Bronchial epithelial cell (primary cell): ENCODE results near the gene COQ4. TPM values are rescaled to one million over a fixed set of nuclear protein-coding genes. Genes with fewer than 3 reads are reported as not detected.
"Not testable (repeated sequence)": the region's sequence is repeated elsewhere in the genome, so short reads cannot be mapped to it uniquely, and the experiment has no call there.

Source experiments
- DNase-seq: peaks from one replicate; pipeline ENCODE4 v3.0.0-alpha.2; 2010; ENCODE audit warnings: low read depth
- FAIRE-seq: peaks from 2 replicates; lab custom pipeline; 2011; peaks lifted over from hg19 to GRCh38; lab: Jason Lieb, UNC
- H3K27me3 ChIP-seq: 2 replicates; pipeline ENCODE4 v1.5.1; 2011; ENCODE audit warnings: low read length; ENCODE audit not compliant: control insufficient read depth, insufficient read depth
- H3K36me3 ChIP-seq: 2 replicates; pipeline ENCODE4 v1.5.1; 2011; ENCODE audit warnings: low read length; ENCODE audit not compliant: control insufficient read depth, insufficient read depth
- H3K4me3 ChIP-seq: 2 replicates; pipeline ENCODE4 v1.5.1; 2011; ENCODE audit warnings: mild to moderate bottlenecking, low read depth, low read length, control low read depth
- total RNA-seq: library from RNA; depleted of rRNA; stranded (reverse); fragments of >200 nt; gene quantifications from 2 replicates; pipeline ENCODE4 v1.2.1, GENCODE V29; 2014
- TF ChIP-seq, protein P1 (sequence below): IDR thresholded peaks from 2 replicates; pipeline ENCODE4 v1.5.1; 2011; ENCODE audit warnings: mild to moderate bottlenecking, moderate library complexity, low read length, control low read depth, inconsistent platforms; ENCODE audit not compliant: insufficient read depth, severe bottlenecking

The COQ4 gene
- total RNA-seq, 1 donor from 2014 or later: 24.7 TPM

DNA sequence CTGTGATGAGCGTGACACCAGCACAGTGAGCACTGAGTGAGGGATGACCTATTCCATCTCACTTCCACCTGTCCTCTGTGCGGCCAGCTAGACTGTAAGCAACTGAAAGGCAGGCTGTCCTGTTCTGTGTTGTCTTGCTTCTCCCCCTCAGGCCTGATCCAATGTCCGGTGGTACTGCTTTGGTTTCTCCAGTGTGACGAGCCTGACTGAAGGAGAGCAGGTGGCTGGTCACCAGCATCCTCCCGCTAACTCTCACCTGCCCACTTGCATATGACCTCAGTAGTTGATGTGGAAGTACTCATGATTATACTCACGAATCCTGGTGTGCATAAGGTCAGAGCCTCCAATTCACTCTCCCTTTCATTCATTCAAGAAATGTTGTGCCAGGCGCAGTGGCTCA, 15.3 kb downstream of the COQ4 start:
- TF ChIP-seq, protein P1, sequence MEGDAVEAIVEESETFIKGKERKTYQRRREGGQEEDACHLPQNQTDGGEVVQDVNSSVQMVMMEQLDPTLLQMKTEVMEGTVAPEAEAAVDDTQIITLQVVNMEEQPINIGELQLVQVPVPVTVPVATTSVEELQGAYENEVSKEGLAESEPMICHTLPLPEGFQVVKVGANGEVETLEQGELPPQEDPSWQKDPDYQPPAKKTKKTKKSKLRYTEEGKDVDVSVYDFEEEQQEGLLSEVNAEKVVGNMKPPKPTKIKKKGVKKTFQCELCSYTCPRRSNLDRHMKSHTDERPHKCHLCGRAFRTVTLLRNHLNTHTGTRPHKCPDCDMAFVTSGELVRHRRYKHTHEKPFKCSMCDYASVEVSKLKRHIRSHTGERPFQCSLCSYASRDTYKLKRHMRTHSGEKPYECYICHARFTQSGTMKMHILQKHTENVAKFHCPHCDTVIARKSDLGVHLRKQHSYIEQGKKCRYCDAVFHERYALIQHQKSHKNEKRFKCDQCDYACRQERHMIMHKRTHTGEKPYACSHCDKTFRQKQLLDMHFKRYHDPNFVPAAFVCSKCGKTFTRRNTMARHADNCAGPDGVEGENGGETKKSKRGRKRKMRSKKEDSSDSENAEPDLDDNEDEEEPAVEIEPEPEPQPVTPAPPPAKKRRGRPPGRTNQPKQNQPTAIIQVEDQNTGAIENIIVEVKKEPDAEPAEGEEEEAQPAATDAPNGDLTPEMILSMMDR: no peak
- FAIRE-seq (no peak), DNase-seq (no peak)
- Histone ChIP-seq H3K4me3 (no peak overlapping the region), H3K36me3 (peaks cover 3% of the 10 kb centered on the region), H3K27me3 (no peaks in the 10 kb centered on the region)

DNA sequence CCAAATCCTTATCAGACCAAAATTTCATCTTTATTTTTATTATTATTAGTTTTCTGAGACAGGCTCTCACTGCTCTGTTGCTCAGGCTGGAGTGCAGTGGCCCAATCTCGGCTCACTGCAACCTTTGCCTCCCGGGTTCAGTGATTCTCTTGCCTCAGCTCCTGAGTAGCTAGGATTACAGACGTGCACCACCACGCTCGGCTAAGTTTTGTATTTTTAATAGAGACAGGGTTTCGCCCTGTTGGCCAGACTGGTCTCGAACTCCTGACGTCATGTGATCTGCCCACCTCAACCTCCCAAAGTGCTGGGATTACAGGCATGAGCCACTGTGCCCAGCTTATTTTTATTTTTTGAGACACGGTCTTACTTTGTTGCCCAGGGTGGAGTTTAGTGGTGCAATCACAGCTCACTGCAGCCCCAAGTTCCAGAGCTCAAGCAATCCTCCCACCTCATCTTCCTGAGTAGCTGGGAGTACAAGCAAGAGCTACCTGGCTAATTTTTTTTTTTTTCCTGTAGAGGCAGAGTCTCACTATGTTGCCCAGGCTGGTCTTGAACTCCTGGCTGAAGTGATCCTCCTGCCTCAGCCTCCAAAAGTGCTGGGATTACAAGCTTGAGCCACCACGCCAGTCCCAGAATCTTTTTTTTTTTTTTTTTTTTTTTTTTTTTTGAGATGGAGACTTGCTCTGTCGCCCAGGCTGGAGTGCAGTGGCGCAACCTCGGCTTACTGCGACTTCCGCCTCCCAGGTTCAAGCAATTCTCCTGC, 16.4 kb downstream of the COQ4 start:
- H3K27me3 ChIP-seq, H3K4me3 ChIP-seq, FAIRE-seq, DNase-seq: not testable (repeated sequence)
- H3K36me3 ChIP-seq: peaks cover 14% of the 10 kb centered on the region

DNA sequence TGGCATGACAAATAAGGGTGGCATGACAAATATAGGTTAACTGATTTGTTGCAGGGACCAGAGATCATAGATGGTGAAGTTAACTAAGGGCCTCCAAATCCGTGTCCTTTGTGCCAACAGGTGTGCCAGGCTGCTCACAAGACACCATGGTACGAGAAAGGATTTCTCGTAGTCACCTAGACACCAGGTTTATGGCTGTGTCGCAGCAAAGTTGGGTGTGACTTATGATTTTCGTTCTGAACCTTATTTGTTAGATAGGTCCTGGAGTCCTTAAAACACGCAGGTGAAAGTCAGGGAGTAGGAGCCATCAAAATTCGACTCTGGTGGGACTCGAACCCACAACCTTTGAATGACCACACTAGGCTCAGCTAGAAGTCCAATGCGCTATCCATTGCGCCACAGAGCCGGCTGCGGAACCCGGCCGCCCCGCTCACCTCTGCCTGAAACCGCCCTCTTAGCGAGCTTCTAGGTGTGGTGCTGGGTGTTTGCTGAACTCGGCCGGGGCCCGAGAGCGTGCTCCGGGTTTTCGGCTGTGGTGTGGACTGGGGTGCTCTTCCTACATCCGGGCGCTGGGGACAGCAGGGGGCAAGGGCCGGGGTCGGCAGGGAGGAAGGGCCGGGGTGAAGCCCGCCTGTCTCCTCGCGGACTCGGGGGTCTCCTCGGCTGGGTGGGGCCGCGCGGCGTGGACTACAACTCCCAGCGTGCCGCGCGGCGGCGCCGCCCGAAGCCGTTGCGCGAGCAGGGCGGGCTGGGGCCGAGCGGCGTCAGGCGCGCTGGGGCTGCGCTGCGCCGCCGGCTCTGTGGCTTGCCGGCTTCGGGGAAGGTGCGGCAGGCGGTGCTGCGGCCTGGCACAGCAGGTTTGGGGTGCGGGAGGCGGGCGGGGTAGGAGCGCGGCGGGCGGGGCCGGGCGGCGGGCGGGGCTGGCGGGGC, 17.4 kb downstream of the COQ4 start, which contains the start of gene SLC27A4:
SLC27A4 (plus strand) TSS at position 767 of the 930 bp plus-strand sequence. CDS start 2,606 bp downstream, outside the sequence.
- H3K27me3 ChIP-seq: no peaks in the 10 kb centered on the region
- DNase-seq (peak; percentile 89), FAIRE-seq (no peak)
- TF ChIP-seq, protein P1: no peak
- H3K36me3 ChIP-seq: peaks cover 23% of the 10 kb centered on the region
- H3K4me3 ChIP-seq: peak within 1 kb of the TSS; percentile 77

DNA sequence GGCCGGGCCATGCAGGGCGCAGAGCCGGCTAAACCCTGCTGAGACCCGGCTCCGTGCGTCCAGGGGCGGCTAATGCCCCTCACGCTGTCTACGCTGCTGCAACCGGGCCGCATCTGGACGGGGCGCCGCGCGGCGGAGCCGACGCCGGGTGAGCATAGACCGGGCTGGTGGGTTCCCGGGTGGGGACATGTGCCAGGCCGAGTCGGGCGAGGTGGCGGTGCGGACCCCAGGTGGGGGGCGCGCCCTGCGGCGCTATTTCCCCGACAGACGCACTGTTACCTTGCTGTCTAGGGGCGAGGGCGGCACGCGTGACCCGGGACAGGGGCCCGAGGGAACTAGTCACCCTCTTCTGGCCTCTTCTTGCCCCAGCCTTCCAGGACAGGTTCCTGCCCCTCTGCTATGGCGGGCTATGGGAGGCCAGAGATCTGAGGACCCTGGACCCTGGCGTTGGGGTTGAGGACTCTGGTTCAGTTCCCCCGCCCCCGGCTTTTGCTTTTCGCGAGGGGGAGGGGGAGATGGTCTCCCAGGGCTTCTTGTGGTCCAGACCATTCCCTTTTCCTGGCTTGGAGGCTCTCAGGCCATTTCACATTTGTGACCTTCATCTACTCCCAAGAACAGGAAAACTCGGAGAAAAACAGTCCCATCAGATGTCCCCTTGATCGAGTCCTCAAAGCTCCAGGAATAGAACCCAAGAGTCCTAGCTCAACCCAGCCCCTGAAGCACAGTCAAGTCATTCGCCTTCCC, 18.2 kb downstream of the COQ4 start:
- Histone ChIP-seq H3K36me3 (peaks cover 31% of the 10 kb centered on the region), H3K4me3 (peak overlapping the region; percentile 77), H3K27me3 (no peaks in the 10 kb centered on the region)
- DNase-seq: no peak
- FAIRE-seq: no peak
- TF ChIP-seq, protein P1: no peak

DNA sequence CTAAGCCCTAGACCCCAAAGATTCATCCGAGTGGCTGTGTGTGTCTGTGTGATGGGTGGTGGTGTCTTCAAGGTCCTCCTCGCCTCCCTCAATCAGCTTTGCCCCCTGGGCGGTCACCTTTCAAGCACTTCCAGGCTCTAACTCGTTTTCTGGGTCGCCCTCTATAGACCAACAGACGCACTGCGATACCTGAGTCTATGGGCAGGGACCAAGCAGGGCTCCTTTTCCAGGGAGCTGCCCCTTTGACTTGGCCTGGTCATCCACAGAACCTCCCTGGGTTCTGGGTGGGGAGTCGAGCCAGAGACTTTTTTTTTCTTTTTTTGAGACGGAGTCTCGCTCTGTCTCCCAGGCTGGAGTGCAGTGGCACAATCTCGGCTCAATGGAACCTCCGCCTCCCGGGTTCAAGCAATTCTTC, 18.8 kb downstream of the COQ4 start:
- TF ChIP-seq, protein P1: peak; percentile 80
- peaks cover 33% of the 10 kb centered on the region for H3K36me3 ChIP-seq
- no peak for FAIRE-seq
- peak; percentile 78 for DNase-seq
- H3K4me3 ChIP-seq: peak overlapping the region; percentile 77
- no peaks in the 10 kb centered on the region for H3K27me3 ChIP-seq
